Cortex of kidney (tissue), 1 donor: ENCODE data around the gene SYT6.

Experiments
- DNase-seq: peaks from one replicate; lab custom pipeline; 2025; lab: John Stamatoyannopoulos, UW

SYT6 gene

DNA sequence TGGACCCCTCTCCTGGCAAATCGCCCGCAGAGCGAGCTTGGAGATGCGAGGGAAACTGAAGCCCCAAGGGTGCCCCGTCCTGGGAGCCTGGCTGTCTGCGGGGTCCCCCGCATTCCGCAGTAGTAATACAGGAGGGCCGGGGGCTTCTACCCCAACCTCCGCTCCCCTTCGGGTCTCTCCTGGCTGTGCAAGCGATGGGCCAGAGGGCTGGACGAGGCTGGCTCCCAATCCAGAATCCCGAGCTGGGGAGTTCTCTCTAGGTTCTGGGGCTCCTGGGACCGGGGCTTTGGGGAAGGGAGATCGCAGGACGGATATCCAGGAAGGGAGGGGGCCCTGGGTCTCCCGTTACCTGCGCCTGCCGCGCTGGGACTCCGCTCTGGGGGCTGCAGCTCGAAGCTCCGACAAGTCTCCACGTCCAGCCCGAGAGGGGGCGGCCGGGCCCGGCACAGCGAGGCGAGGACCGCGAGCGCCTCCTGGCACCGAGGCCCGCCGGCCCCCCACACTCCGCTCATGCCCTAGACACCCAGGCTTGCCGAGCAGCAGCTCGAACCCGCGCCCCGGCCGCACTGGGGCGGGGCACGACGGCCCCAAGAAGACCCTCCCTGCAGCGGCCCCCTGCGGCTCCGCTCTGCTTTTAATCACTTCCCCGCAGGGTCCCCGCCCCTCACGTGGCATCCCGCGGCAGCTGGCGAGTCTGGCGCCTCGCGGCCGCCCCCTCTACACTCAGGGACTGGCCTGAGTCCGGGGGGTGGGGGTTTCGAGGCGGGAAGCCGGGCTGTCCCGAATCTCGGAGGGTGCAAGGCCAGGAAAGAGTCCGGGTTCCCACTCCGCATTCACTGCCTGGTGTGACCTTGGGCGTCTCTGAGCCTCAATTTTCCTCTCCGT, at the start of gene SYT6:
Gene SYT6 (minus strand): TSS at position 609 of the 885 bp plus-strand sequence. CDS start 97 bp downstream, at position 512.
- DNase-seq: no peak

DNA sequence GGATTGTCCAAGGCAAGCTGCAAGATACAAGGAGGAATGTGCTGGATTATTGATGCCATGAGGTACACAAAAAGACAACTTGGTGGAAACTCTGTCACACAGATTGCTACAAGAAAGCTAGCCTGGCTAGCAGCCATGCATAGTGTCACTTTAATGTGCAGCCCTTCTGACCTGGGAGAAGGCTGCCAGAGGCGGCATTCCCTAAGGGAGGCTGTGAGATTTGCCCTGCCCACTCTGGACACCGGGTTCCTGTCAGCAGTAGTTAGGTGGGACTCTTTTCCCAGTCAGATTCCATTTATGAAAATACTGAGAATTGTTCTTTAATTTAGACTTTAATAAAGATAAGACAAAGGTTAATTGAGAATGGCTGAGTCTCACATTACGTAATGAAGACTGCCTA, 47.8 kb upstream of the SYT6 start:
- no peak for DNase-seq

DNA sequence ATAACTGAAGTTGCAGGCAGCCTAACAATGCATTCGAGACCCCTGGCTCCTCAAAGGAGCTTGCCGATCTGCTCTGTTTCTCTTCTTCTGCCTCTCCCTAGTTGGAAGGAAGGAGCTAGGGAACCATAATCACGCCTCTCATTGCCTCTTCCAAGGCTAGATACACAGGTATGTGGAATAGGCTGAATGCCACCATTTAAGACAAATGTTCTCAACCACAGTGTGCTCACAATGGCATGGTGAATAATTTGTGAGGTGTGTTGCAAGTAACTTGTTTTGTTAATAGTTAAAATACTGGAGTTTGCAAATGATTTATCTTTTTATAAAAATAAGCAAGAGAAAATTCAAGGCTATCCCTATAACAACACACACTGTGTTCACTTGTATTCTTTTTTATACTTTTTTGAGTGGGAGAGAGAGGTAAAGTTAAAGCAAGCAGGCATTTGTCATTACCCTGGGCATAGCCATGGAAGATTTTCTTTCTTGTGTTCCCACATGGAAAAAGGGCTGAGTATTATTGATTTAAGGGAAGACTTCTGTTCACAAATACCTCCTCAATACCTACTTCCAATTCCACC, 45.4 kb upstream of the SYT6 start:
- no peak for DNase-seq

DNA sequence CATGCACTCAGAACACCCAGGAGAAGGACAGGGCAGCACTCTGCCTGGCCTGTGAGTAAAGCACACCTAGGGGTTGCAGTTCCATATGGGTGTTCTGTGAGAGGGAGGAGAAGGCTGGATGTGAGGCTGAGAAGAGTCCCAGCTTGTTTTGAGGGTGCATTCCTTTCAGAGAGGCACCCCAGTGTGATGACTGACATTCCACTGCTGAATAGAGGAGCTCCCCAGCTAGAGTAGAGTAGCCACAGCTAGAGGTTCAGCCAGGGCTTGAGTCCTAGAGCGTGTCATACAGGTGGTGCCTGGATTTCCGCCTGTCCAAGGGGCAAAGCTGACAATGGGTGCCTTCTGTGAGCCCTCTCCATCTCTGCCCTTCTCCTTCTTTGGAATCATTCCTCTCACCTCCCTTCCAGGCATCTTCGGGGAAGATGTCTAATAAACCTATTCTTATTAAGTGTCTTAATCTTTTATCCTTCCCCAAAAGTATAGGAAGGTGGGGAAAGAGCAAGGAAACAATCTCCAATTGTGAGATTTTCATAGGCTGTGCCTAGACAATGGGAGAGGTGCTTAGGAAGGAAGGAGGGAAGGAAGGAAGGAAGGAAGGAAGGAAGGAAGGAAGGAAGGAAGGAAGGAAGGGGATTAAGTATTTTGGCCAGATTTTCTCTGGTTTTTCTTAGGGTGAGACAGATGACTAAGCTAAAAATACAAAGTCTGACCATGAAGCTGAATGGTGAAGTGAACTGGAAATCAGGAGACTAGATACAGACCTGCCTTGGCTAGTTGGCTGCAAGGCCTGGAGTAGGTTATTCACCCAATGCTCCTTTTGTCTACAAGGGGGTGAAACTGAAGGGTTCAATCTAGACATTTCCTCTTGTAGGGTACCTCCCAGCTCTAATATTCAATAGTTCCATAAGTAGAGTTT, 43.6 kb upstream of the SYT6 start:
- no peak for DNase-seq

DNA sequence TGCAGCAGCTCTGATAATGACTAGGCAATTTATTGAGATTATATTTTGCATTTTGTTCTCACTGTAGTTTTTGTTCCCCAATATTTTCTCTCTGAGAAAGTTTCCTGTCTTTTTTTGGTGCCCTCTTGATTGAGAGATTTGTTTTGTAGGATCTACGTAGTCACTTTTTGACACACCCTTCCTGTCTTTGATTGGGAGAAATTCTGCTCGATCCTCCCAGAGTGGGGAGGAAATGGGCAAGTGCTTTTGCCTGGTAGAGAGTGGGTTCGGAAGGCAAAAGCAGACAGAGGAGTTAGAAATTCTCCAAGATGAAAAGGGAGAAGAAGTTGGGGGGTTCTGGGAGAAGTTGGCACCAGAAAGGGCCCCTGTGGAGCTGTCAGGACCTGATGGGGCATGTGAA, 42.1 kb upstream of the SYT6 start:
- no peak for DNase-seq

DNA sequence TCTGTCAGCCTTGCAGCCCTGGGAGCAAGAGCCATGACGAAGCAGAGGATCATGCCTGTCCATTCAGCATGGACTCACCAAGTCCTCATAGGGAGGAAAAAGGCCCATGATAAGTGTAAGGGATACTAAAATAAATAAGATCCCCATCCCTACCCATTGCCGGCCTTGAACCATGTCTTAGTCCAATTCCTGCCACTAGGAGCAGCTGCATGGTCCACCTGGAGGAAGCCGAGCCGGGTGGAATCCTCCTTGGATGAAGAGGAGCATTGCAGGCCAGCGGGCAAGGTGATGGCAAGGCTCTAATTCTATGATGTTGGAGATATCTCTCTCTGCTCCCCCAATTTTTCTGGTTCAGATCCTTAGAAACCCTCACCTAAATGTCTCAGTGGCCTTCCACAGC, 38.7 kb upstream of the SYT6 start:
- DNase-seq: no peak

GRCh38 chr1:114189398-114189797, 35.7 kb upstream of the SYT6 start:
- DNase-seq: no peak

GRCh38 chr1:114181356-114181755, 27.7 kb upstream of the SYT6 start:
- DNase-seq: no peak

- no peak for DNase-seq
Observed at GRCh38 chr1:114180742-114181141, 27.1 kb upstream of the SYT6 start.

GRCh38 chr1:114178936-114179335, 25.3 kb upstream of the SYT6 start:
- DNase-seq: no peak

GRCh38 chr1:114177282-114177681, 23.6 kb upstream of the SYT6 start:
- DNase-seq: no peak

GRCh38 chr1:114176366-114176765, 22.7 kb upstream of the SYT6 start:
- no peak for DNase-seq

GRCh38 chr1:114173680-114174079, 20.0 kb upstream of the SYT6 start:
- no peak for DNase-seq

DNA sequence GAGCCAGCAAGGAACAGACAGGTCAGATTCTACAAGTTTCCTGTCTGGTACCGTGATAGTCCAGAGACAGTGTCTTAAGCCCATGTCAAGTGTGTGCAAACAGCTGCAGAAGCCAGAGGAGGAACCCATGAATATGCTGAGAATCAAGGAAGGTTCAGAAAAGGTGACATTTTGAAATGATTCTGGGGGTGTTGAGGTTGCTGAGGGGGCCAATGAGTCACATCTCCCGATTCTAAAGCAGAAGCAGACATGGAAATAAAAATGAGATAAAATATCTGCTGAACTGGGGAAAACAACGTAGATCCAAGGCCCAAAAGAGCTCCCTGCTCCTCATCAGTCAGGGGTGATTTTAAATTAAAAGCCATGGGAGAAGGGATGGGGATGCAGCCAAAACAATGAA, 15.8 kb upstream of the SYT6 start:
- no peak for DNase-seq

DNA sequence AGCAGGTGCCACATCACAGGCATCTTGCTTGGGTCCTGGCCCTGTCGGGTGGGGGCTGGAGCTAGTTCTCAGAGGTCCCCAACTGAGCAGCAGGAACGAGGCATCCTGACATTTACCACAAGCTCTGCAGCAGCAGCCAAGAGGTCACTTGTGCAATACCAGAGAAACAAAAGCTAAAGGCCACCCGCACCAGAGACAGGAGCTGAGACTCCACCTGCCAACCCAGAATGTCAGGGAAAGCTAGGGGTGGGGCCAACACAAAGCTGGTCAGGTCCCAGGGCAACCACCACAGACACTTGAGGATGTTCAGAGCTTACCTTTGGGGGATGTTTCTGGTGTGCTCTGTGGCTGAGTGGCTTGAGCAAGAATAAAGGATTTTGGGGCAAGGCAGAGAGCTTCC, 13.6 kb upstream of the SYT6 start:
- DNase-seq: no peak

GRCh38 chr1:114164840-114165543, 11.3 kb upstream of the SYT6 start:
- DNase-seq: no peak

GRCh38 chr1:114159941-114160340, 6.3 kb upstream of the SYT6 start:
- DNase-seq: no peak

GRCh38 chr1:114157275-114157660, 3.6 kb upstream of the SYT6 start:
- no peak for DNase-seq

GRCh38 chr1:114156538-114157274, 3.0 kb upstream of the SYT6 start:
- no peak for DNase-seq

DNA sequence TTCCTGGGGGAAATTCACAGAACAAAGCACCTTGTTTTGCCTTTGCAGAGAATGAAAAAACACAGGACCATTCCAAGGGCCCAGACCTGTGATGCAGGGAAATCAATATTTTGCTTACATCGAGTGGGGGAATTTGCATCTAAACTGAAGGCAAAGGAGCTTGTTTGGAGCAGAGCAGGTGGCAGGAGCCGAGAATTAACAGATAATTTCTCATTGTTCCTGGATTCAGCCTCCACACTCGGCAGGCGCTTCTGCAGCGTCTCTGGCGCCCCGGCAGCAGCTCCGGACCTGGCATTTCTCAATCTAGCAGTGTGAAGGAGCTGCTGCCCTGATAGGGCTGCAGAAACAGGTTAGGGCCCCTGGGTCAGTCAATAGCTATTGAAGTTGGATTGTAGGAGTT, 2.0 kb upstream of the SYT6 start:
- no peak for DNase-seq

GRCh38 chr1:114154963-114155322, 1.3 kb upstream of the SYT6 start:
- no peak for DNase-seq
